ENCODE results near the gene SLC27A4. TPM values are rescaled to one million over a fixed set of nuclear protein-coding genes. Genes with fewer than 3 reads are reported as not detected.

SLC27A4 gene
- total and polyA plus RNA-seq, 11 donors: 10.7 to 48.8 (median 23.2) TPM

DNA sequence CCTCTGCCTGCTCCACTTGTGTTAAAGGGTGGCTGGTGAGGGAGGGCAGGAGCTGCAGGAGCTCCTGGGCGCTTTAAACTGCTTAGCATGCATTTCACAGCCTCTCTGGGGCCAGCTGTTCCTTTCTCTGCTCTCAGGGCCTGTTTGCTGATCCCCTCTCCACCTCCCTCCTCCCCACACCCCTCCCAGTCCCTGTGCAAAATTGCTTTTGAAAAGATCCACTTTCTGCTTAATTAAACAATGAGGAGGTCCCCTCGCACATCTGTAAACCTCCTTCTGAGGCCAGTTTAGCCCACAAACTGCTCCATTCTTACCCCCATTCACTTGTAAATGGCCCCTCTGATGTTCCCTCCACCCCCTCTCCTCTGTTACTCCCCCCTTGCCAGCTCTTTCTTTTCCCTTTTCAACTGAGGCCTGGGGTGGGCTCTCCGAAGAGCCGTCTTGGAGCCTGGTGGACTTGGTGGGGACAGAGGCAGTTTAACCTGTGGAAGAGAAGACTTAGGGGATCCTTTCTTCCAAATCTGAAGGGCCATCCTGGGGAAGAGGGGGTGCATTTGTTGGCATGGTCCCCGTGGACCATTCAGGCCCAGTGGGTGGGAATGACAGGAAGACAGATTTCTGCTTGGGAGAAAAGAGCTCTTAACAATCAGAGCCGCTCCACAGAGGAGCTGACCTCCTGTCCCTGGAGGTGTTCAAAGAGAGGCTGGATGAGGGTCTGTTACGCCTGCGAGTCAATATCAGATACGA, 42.9 kb downstream of the SLC27A4 start:
- peaks cover 0 to 85% (median 68%) of the 10 kb centered on the region in 9 donors for H3K36me3 ChIP-seq
- ATAC-seq (no peak), DNase-seq (no peak)
- WGBS, 4 donors: 83 to 89% (median 85%) methylated on average over 5 to 9 of the region's 9 CpGs
- intact Hi-C loops (cut with DNase I): no loop called here
- H3K4me1 ChIP-seq: peaks cover 0 to 10% (median 0%) of the 10 kb centered on the region in 12 donors
- no peak overlapping the region for H3K27ac ChIP-seq
- H3K4me3 ChIP-seq: no peak overlapping the region
- no peaks in the 10 kb centered on the region for H3K27me3 ChIP-seq
- H3K9me3 ChIP-seq: no peaks in the 10 kb centered on the region
- TF ChIP-seq, protein P1, sequence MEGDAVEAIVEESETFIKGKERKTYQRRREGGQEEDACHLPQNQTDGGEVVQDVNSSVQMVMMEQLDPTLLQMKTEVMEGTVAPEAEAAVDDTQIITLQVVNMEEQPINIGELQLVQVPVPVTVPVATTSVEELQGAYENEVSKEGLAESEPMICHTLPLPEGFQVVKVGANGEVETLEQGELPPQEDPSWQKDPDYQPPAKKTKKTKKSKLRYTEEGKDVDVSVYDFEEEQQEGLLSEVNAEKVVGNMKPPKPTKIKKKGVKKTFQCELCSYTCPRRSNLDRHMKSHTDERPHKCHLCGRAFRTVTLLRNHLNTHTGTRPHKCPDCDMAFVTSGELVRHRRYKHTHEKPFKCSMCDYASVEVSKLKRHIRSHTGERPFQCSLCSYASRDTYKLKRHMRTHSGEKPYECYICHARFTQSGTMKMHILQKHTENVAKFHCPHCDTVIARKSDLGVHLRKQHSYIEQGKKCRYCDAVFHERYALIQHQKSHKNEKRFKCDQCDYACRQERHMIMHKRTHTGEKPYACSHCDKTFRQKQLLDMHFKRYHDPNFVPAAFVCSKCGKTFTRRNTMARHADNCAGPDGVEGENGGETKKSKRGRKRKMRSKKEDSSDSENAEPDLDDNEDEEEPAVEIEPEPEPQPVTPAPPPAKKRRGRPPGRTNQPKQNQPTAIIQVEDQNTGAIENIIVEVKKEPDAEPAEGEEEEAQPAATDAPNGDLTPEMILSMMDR (IDR thresholded peaks at IDR 0.05): no peak
- no peak for TF ChIP-seq POLR2A (IDR thresholded peaks at IDR 0.05)

DNA sequence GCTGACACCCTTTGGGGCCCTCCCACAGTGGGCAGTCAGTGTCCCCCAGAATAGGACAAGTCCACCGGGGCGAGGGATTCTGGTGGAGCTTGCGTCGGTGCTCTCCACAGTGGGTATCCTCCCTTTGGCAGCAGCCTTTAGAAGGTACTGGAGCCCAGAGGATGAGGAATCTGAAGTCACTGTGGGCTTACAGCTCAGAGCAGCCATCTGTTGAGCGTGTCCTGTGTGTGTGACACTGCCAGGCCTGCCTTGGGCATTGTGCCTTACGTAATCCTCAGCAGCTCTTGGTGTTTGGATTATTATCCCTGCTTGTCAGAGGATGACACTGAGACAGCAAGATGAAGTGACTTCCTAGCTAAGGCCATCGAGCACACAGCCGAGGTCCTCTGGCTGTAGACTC, 43.5 kb downstream of the SLC27A4 start:
- no peak overlapping the region for H3K27ac ChIP-seq
- H3K9me3 ChIP-seq: no peaks in the 10 kb centered on the region
- WGBS, 4 donors: 89 to 96% (median 90%) methylated on average over 7 to 8 of the region's 8 CpGs
- intact Hi-C loops (cut with DNase I): no loop called here
- peaks cover 0 to 10% (median 0%) of the 10 kb centered on the region in 12 donors for H3K4me1 ChIP-seq
- no peak for ATAC-seq
- no peaks in the 10 kb centered on the region for H3K27me3 ChIP-seq
- DNase-seq: no peak
- H3K36me3 ChIP-seq: peaks cover 0 to 85% (median 68%) of the 10 kb centered on the region in 9 donors
- no peak overlapping the region for H3K4me3 ChIP-seq
- TF ChIP-seq, protein P1 (IDR thresholded peaks at IDR 0.05): no peak
- TF ChIP-seq POLR2A (IDR thresholded peaks at IDR 0.05): no peak

DNA sequence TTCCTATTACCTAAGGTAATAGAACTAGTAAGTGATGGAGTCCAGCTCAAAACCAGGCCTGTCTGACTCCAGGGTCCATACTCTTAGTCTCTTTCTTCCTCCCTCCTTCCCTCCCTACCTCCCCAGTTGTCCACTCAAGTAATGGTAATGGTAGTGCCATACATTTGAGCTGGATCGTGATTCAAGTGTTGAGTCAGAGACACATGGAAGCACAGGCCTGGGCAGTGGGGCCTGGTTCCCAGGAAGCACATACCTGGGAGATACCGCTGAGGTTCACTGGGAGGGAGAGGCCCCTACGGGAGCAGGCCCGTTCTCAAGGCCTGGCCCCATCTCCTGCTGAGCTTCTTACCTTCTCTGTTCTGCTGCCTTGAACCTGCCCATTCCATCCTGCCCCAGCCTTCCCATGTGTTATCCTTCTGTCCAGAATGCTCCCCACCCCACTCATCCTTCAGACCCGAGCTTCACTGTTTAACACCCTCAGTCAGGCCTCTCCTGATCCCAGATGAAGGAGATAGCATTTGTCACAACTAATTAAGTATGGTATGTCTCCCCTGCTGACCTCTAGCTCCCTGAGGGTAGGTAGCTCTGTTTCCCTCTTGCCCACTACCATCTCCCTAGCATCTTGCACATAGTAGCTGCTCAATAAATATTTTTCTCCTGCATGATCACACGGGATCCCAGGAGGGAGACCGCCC, 44.6 kb downstream of the SLC27A4 start:
- H3K4me3 ChIP-seq: no peak overlapping the region
- no peak for TF ChIP-seq POLR2A (IDR thresholded peaks at IDR 0.05)
- TF ChIP-seq, protein P1 (IDR thresholded peaks at IDR 0.05): no peak
- DNase-seq (no peak), ATAC-seq (no peak)
- 82 to 90% (median 84%) methylated on average over 7 of the region's 7 CpGs for WGBS, 4 donors
- no peaks in the 10 kb centered on the region for H3K27me3 ChIP-seq
- no peaks in the 10 kb centered on the region for H3K9me3 ChIP-seq
- H3K4me1 ChIP-seq: peaks cover 0 to 17% (median 0%) of the 10 kb centered on the region in 12 donors
- H3K36me3 ChIP-seq: peaks cover 0 to 85% (median 68%) of the 10 kb centered on the region in 9 donors
- H3K27ac ChIP-seq: no peak overlapping the region
- intact Hi-C loops (cut with DNase I): no loop called here

Measured in heart left ventricle (tissue), 16 donors.